Heart left ventricle (tissue), 13 donors: Measurements from ENCODE around the gene TSPOAP1.

Experiments
- CTCF ChIP-seq, 12 donors: fragments of 200-600 bp; sonication (generic) in 4 of 12; IDR thresholded peaks; one replicate each; pipeline versions ENCODE4 v1.5.0 to v1.8.0; 2018 to 2022; ENCODE audit warnings: antibody characterized with exemption in 12 of 12, mild to moderate bottlenecking in 5 of 12
- POLR2A ChIP-seq, 2 donors: fragments of 450-650 bp; IDR thresholded peaks; one replicate each; pipeline ENCODE4 v1.6.1; 2017; ENCODE audit warnings: antibody characterized with exemption in 2 of 2, mild to moderate bottlenecking in 2 of 2, moderate library complexity in 2 of 2
- donor health status: ischemic (EF 13 %, LVEDD 7.1; RV severe dilation, severe dysfunction).
- donor health status: DM: no; HTN: yes; CAD: no.
- donor health status: DM: no; HTN: no; CAD: no.
- donor health status: ischemic (EF 25% LVEDD 6.9; RV normal size, moderate dysfunction).
- donor health status: ischemic (EF 25% LVEDD 5.7; RV mildly dilated, moderate dysfunction).
- donor health status: ischemic (EF 35%, LVEDD 5.7; RV mildly dilated, moderate dysfunction).
- donor health status: nonischemic (EF 11% LVEDD 7.7; RV severe dilation, severe dysfunction).
- donor health status: DM: yes; HTN: yes; CAD: no.
- donor health status: PGD.
- donor health status: ischemic (EF 29% LVEDD 5.4; RV normal size, mild dysfunction).
- donor health status: nonischemic (EF 23%, LVEDD 6.1; RV moderate dilation, normal function).

GRCh38 chr17:58328195-58329034 lies at the start of gene TSPOAP1:
- TF ChIP-seq POLR2A (IDR thresholded peaks at IDR 0.05) (no peak), CTCF (IDR thresholded peaks at IDR 0.05) (no peak)
